ENCODE results near the gene NBR1.

DNA sequence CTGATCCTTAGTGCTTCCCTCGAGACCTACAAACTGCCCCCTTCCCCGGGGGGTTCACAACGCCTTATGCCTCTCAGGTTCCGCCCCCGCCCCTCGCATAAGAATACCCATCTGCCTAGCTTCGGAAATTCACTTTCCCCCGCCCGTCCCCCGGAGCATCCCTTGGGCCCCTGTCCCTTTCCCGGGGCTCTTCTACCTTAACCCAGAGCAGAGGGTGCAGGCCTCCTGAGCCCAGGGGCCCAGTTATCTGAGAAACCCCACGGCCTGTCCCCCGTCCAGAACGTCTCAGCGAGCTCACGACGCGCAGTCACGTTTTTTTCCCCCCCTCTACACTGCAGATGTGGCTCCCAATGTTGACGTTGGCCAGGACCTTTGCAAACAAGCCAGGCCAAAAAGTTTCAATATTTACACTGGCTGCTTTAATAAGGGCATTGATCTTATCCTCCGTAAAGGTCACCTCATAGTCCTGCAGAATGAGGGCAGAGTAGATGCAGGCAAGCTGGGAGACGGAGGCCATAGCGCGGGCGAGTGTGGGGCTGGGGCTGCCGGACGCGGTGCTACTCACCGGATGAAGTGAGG, 1.4 kb upstream of the NBR1 start:
- TF ChIP-seq, protein P1, sequence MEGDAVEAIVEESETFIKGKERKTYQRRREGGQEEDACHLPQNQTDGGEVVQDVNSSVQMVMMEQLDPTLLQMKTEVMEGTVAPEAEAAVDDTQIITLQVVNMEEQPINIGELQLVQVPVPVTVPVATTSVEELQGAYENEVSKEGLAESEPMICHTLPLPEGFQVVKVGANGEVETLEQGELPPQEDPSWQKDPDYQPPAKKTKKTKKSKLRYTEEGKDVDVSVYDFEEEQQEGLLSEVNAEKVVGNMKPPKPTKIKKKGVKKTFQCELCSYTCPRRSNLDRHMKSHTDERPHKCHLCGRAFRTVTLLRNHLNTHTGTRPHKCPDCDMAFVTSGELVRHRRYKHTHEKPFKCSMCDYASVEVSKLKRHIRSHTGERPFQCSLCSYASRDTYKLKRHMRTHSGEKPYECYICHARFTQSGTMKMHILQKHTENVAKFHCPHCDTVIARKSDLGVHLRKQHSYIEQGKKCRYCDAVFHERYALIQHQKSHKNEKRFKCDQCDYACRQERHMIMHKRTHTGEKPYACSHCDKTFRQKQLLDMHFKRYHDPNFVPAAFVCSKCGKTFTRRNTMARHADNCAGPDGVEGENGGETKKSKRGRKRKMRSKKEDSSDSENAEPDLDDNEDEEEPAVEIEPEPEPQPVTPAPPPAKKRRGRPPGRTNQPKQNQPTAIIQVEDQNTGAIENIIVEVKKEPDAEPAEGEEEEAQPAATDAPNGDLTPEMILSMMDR (IDR thresholded peaks at IDR 0.05; ENCODE audit: low read length) = no peak
- no peak for TF ChIP-seq EZH2 (optimal IDR thresholded peaks at IDR 0.05; ENCODE audit: low read depth, low read length)

All from MM.1S (cell line).